ENCODE data around the gene CCDC102A.

DNA sequence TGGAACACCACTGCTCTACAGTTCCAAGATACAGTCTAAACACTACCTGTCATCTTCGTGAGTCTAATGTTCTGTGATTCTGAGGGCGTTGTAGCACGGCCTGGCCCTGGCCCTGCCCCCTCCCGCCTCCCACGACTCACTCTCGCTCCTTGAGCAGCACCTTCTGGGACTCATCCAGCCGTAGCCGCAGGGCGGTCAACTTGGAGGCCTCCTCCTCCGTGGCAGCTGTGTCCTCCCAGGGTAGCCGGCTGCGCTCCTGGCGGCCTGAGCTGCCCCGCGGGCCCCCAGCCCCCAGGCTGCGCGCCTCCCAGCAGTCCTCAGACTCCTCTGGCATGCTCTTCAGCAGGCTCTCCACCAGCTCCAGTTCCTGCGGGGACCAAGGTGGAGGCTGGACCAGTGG is 10.6 kb downstream of the CCDC102A start:
- TF ChIP-seq FOS (IDR thresholded peaks at IDR 0.05; ENCODE audit: borderline replicate concordance, extremely low read depth, insufficient read length) (no peak), JUNB (IDR thresholded peaks at IDR 0.05) (no peak), EP300 (IDR thresholded peaks at IDR 0.05; ENCODE audit: borderline replicate concordance in 1 of 2, control insufficient read depth in 1 of 2, low read depth in 2 of 2, low read length in 2 of 2) (no peak), TCF7 (IDR thresholded peaks at IDR 0.05; ENCODE audit: borderline replicate concordance) (no peak), SMC3 (IDR thresholded peaks at IDR 0.05; ENCODE audit: borderline replicate concordance, low read length) (no peak), GABPA (IDR thresholded peaks at IDR 0.05; ENCODE audit: low read depth) (no peak), POLR2A (IDR thresholded peaks at IDR 0.05; ENCODE audit: low read depth, low read length) (no peak)
- TF ChIP-seq, protein P1, sequence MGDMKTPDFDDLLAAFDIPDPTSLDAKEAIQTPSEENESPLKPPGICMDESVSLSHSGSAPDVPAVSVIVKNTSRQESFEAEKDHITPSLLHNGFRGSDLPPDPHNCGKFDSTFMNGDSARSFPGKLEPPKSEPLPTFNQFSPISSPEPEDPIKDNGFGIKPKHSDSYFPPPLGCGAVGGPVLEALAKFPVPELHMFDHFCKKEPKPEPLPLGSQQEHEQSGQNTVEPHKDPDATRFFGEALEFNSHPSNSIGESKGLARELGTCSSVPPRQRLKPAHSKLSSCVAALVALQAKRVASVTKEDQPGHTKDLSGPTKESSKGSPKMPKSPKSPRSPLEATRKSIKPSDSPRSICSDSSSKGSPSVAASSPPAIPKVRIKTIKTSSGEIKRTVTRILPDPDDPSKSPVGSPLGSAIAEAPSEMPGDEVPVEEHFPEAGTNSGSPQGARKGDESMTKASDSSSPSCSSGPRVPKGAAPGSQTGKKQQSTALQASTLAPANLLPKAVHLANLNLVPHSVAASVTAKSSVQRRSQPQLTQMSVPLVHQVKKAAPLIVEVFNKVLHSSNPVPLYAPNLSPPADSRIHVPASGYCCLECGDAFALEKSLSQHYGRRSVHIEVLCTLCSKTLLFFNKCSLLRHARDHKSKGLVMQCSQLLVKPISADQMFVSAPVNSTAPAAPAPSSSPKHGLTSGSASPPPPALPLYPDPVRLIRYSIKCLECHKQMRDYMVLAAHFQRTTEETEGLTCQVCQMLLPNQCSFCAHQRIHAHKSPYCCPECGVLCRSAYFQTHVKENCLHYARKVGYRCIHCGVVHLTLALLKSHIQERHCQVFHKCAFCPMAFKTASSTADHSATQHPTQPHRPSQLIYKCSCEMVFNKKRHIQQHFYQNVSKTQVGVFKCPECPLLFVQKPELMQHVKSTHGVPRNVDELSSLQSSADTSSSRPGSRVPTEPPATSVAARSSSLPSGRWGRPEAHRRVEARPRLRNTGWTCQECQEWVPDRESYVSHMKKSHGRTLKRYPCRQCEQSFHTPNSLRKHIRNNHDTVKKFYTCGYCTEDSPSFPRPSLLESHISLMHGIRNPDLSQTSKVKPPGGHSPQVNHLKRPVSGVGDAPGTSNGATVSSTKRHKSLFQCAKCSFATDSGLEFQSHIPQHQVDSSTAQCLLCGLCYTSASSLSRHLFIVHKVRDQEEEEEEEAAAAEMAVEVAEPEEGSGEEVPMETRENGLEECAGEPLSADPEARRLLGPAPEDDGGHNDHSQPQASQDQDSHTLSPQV (IDR thresholded peaks at IDR 0.05): no peak
- TF ChIP-seq, protein P2, sequence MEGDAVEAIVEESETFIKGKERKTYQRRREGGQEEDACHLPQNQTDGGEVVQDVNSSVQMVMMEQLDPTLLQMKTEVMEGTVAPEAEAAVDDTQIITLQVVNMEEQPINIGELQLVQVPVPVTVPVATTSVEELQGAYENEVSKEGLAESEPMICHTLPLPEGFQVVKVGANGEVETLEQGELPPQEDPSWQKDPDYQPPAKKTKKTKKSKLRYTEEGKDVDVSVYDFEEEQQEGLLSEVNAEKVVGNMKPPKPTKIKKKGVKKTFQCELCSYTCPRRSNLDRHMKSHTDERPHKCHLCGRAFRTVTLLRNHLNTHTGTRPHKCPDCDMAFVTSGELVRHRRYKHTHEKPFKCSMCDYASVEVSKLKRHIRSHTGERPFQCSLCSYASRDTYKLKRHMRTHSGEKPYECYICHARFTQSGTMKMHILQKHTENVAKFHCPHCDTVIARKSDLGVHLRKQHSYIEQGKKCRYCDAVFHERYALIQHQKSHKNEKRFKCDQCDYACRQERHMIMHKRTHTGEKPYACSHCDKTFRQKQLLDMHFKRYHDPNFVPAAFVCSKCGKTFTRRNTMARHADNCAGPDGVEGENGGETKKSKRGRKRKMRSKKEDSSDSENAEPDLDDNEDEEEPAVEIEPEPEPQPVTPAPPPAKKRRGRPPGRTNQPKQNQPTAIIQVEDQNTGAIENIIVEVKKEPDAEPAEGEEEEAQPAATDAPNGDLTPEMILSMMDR (IDR thresholded peaks at IDR 0.05 in 2 of 3, conservative IDR thresholded peaks at IDR 0.05 in 1 of 3; ENCODE audit: control insufficient read depth in 2 of 3, extremely low read depth in 1 of 3, insufficient read depth in 1 of 3, low read depth in 3 of 3, low read length in 3 of 3): no peak

Data from GM12878 (cell line).